GM10266 (cell line): ENCODE data around the gene ANXA3.

ENCODE experiments used
- DNase-seq: peaks from one replicate; pipeline ENCODE4 v3.0.0; 2012; ENCODE audit errors: extremely low spot score
- CTCF ChIP-seq: IDR thresholded peaks from 2 replicates; pipeline ENCODE4 v1.5.1; 2012; ENCODE audit warnings: mild to moderate bottlenecking, low read depth; ENCODE audit not compliant: control insufficient read depth, insufficient read depth; ENCODE audit errors: missing control alignments

Gene ANXA3

GRCh38 chr4:78581618-78582017, 30.0 kb downstream of the ANXA3 start:
- no peak for TF ChIP-seq CTCF
- DNase-seq, result no peak

- DNase-seq, result no peak
Measured at GRCh38 chr4:78584863-78585547, 33.4 kb downstream of the ANXA3 start.

DNA sequence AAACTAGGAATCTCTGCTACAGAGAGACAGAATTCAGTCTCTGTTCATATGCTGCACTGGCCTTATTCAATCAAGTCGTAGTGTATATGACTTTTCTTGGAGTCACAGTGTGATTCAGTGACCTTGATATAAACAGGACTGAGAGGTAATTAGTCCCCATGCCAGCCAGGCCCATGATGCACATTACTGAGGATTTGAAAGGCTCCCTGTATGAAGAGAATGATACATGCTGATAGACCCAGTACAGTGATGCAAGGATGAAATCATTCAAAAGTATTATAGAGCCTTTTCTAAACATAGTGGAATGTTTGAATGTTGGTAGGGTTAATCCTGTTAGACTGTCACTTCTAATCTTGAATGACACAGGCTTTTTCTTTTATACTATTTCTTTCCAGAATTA, 34.1 kb downstream of the ANXA3 start:
- no peak for DNase-seq

More at GRCh38 chr4:78584863-78585547, 33.4 kb downstream of the ANXA3 start:
- no peak for TF ChIP-seq CTCF

DNA sequence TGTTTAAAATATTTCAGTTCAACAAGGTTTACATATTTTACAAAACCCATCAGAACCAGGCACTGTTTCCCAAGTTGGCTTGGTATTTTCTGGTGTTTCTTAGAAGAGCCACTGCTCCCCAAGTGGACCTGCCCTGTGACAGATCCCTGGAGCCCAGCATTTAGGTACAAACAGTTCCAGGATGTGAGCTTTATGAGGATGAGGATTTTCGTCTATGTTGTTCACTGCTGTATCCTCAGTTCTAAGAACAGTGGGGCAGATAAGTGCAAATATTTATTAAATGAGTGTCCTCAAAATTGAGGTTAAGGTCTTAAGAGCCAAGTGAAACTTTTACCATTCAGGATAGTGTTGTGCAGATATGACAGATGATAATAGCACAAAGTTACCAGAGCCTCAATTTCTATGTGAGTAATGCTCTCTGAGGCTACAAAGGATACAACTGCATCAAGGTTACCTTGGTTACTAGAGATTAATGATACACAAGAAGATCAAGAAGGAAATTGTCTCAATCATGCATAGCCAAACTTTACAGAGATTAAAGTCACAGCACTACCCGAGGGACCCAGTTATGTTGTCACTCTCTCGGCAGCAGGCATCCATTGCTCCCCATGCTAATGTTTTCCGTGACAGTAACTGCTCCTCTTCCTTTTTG, 37.5 kb downstream of the ANXA3 start:
- DNase-seq, result no peak
- TF ChIP-seq CTCF, result no peak

More for the DNA sequence above, 34.1 kb downstream of the ANXA3 start:
- TF ChIP-seq CTCF, result no peak

GRCh38 chr4:78591404-78591803, 39.8 kb downstream of the ANXA3 start:
- DNase-seq, result no peak
- TF ChIP-seq CTCF, result no peak

GRCh38 chr4:78592088-78592783, 40.7 kb downstream of the ANXA3 start:
- DNase-seq, result no peak
- TF ChIP-seq CTCF, result peak; percentile 27
